ENCODE data around the gene LUZP2. TPM values are rescaled to one million over a fixed set of nuclear protein-coding genes. Genes with fewer than 3 reads are reported as not detected.

LUZP2 gene
- polyA plus RNA-seq, 1 of the 3 experiments (the other 2 are of a cell fraction), result 0.03 TPM

- Histone ChIP-seq H3K4me1 (ENCODE audit: control insufficient read depth in 1 of 2, insufficient read depth in 2 of 2, low read depth in 1 of 2, low read length in 1 of 2) (no peaks in the 10 kb centered on the region), H3K9me3 (no peaks in the 10 kb centered on the region), H3K9me2 (no peaks in the 10 kb centered on the region), H4K20me1 (ENCODE audit: insufficient read depth) (no peaks in the 10 kb centered on the region), H3K27me3 (ENCODE audit: insufficient read depth) (no peaks in the 10 kb centered on the region), H3K4me3 (ENCODE audit: low read depth in 2 of 2, low read length in 1 of 2) (no peak overlapping the region), H3K36me3 (replicated peaks in 1 of 2; ENCODE audit: control insufficient read depth in 1 of 2, insufficient read depth in 2 of 2, low read length in 1 of 2) (no peaks in the 10 kb centered on the region), H3K27ac (ENCODE audit: low read depth in 2 of 2, low read length in 1 of 2) (no peak overlapping the region), H3K4me2 (no peak overlapping the region), H3F3A (replicated peaks; ENCODE audit: insufficient read depth) (no peaks in the 10 kb centered on the region), H3K9ac (no peak overlapping the region), H2AFZ (ENCODE audit: low read depth) (no peak overlapping the region), H3K79me2 (ENCODE audit: insufficient read depth) (no peaks in the 10 kb centered on the region)
- 37% methylated on average over 2 of the region's 2 CpGs for WGBS (ENCODE audit: low lambda C conversion rate)
- POLR2A ChIA-PET, result no interaction called here
- DNase-seq, result peak; percentile 2
- CTCF ChIA-PET, result interaction anchor here (1.3 kb wide), 1 partner anchor 12 kb away, joined by 3 read pairs; no protein-coding TSS in a partner anchor
- peak; percentile 23; the same call in 1 of the 2 replicates for TF ChIP-seq CTCF (IDR thresholded peaks at IDR 0.05)
- TF ChIP-seq MEF2A (IDR thresholded peaks at IDR 0.05; ENCODE audit: borderline replicate concordance, low read depth), result no peak
- peak; percentile 39; the same call in 1 of the 2 replicates for TF ChIP-seq RAD21 (IDR thresholded peaks at IDR 0.05; ENCODE audit: low read length)
These were observed 282.9 kb downstream of the LUZP2 start for GRCh38 chr11:24779791-24780190.

GRCh38 chr11:24781288-24781687 is 284.4 kb downstream of the LUZP2 start:
- TF ChIP-seq MEF2A (IDR thresholded peaks at IDR 0.05; ENCODE audit: borderline replicate concordance, low read depth) (no peak), FOSL2 (IDR thresholded peaks at IDR 0.05; ENCODE audit: borderline replicate concordance, low read depth) (no peak), ZBTB33 (IDR thresholded peaks at IDR 0.05; ENCODE audit: borderline replicate concordance, low read depth) (no peak), RCOR1 (IDR thresholded peaks at IDR 0.05; ENCODE audit: low read length) (no peak), RXRA (IDR thresholded peaks at IDR 0.05; ENCODE audit: borderline replicate concordance, low read depth) (no peak), NFIC (IDR thresholded peaks at IDR 0.05; ENCODE audit: borderline replicate concordance) (no peak), TEAD4 (IDR thresholded peaks at IDR 0.05; ENCODE audit: borderline replicate concordance, insufficient read depth) (no peak), RAD21 (IDR thresholded peaks at IDR 0.05; ENCODE audit: low read length) (no peak), NRF1 (IDR thresholded peaks at IDR 0.05; ENCODE audit: low read depth, low read length) (no peak), ELF1 (IDR thresholded peaks at IDR 0.05) (no peak), JUND (IDR thresholded peaks at IDR 0.05) (no peak), GATA2 (CRISPR knock-in tag; IDR thresholded peaks at IDR 0.05) (no peak), FOXJ3 (CRISPR knock-in tag; IDR thresholded peaks at IDR 0.05) (no peak), GABPA (IDR thresholded peaks at IDR 0.05; ENCODE audit: low read depth) (no peak)
- Histone ChIP-seq H3K79me2 (ENCODE audit: insufficient read depth) (no peaks in the 10 kb centered on the region), H4K20me1 (ENCODE audit: insufficient read depth) (no peaks in the 10 kb centered on the region), H3K9me2 (no peaks in the 10 kb centered on the region), H2AFZ (ENCODE audit: low read depth) (no peak overlapping the region), H3K27ac (ENCODE audit: low read depth in 2 of 2, low read length in 1 of 2) (no peak overlapping the region), H3K27me3 (ENCODE audit: insufficient read depth) (no peaks in the 10 kb centered on the region), H3K9ac (no peak overlapping the region), H3K9me3 (no peaks in the 10 kb centered on the region), H3K4me3 (ENCODE audit: low read depth in 2 of 2, low read length in 1 of 2) (no peak overlapping the region), H3K4me2 (no peak overlapping the region), H3F3A (replicated peaks; ENCODE audit: insufficient read depth) (no peaks in the 10 kb centered on the region), H3K36me3 (replicated peaks in 1 of 2; ENCODE audit: control insufficient read depth in 1 of 2, insufficient read depth in 2 of 2, low read length in 1 of 2) (no peaks in the 10 kb centered on the region), H3K4me1 (ENCODE audit: control insufficient read depth in 1 of 2, insufficient read depth in 2 of 2, low read depth in 1 of 2, low read length in 1 of 2) (no peaks in the 10 kb centered on the region)
- no peak for DNase-seq
- CTCF ChIA-PET, result interaction anchor here (0.6 to 1.3 kb wide), 2 partner anchors 11 to 39 kb away, joined by 3 read pairs; no protein-coding TSS in a partner anchor
- POLR2A ChIA-PET, result no interaction called here

All from SK-N-SH (cell line).